Thoracic aorta (tissue), 2 donors: ENCODE measurements around the gene HPS1. TPM values are rescaled to one million over a fixed set of nuclear protein-coding genes. Genes with fewer than 3 reads are reported as not detected.
A peak's percentile ranks its signal among the peaks of the same experiment; 100 is the strongest.

Experiments used
- ATAC-seq: fragments of 150-250 bp; one replicate; pipeline ENCODE4 v1.8.0; 2017; ENCODE audit warnings: low read depth; ENCODE audit not compliant: insufficient number of reproducible peaks, low FRiP score
- DNase-seq: peaks from one replicate; pipeline ENCODE4 v3.0.0-alpha.2; 2020; ENCODE audit warnings: low spot score
- H3K27ac ChIP-seq, 2 donors: fragments of 200-600 bp; sonication (generic); 1 replicate in 1 of 2; 2 replicates in 1 of 2; pipeline ENCODE4 v1.5.1; 2016; ENCODE audit warnings: mild to moderate bottlenecking in 2 of 2, moderate library complexity in 2 of 2
- H3K27me3 ChIP-seq: fragments of 200-600 bp; sonication (generic); replicated peaks from 2 replicates; pipeline ENCODE4 v1.6.0; 2016; ENCODE audit warnings: mild to moderate bottlenecking; ENCODE audit not compliant: insufficient read depth
- H3K36me3 ChIP-seq: fragments of 200-600 bp; sonication (generic); one replicate; pipeline ENCODE4 v1.5.1; 2016
- H3K4me1 ChIP-seq, 2 donors: fragments of 200-600 bp; sonication (generic); 1 replicate in 1 of 2; 2 replicates in 1 of 2; pipeline versions ENCODE4 v1.5.1 to v1.6.0; 2016; ENCODE audit warnings: low read depth in 2 of 2, mild to moderate bottlenecking in 1 of 2; ENCODE audit not compliant: control insufficient read depth in 1 of 2
- H3K4me3 ChIP-seq: fragments of 200-600 bp; sonication (generic); 2 replicates; pipeline ENCODE4 v1.5.1; 2016; ENCODE audit warnings: mild to moderate bottlenecking
- H3K9me3 ChIP-seq: fragments of 200-600 bp; sonication (generic); 2 replicates; pipeline ENCODE4 v1.5.1; 2016
- total RNA-seq, 2 donors: library from RNA; depleted of rRNA; stranded (reverse); fragments of >200 nt; gene quantifications; one replicate each; pipeline versions ENCODE4 v1.1.0 to v1.2.3, GENCODE V29; 2016
- TF ChIP-seq, protein P1 (sequence below): fragments of 200-600 bp; sonication (generic); IDR thresholded peaks from one replicate; pipeline ENCODE4 v1.5.1; 2019; ENCODE audit warnings: antibody characterized with exemption

The HPS1 gene
- total RNA-seq, 2 donors from 2014 or later: 60.1 to 79.3 TPM

DNA sequence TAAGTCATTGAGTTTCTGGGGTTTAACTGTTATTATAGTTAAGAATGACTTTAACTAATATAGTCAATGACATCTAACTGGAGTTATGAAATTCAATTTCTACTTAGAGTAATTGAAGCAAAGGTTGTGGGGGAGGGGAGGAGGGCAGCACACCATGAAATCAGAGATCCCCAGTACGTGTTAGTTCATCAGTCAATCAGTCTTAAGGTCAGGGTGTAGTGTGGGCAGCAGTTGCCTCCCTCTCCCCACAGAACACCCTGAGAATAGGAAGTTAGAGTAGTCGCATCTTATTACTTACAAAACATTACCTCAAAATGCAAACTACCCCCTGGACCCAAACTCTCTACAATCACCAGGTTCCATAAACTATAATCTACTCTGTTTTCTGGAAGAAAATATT lies 7.0 kb upstream of the HPS1 start:
- ATAC-seq (no peak), DNase-seq (no peak)
- no peaks in the 10 kb centered on the region for H3K36me3 ChIP-seq
- TF ChIP-seq, protein P1, sequence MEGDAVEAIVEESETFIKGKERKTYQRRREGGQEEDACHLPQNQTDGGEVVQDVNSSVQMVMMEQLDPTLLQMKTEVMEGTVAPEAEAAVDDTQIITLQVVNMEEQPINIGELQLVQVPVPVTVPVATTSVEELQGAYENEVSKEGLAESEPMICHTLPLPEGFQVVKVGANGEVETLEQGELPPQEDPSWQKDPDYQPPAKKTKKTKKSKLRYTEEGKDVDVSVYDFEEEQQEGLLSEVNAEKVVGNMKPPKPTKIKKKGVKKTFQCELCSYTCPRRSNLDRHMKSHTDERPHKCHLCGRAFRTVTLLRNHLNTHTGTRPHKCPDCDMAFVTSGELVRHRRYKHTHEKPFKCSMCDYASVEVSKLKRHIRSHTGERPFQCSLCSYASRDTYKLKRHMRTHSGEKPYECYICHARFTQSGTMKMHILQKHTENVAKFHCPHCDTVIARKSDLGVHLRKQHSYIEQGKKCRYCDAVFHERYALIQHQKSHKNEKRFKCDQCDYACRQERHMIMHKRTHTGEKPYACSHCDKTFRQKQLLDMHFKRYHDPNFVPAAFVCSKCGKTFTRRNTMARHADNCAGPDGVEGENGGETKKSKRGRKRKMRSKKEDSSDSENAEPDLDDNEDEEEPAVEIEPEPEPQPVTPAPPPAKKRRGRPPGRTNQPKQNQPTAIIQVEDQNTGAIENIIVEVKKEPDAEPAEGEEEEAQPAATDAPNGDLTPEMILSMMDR: no peak
- H3K27ac ChIP-seq: no peak overlapping the region
- no peaks in the 10 kb centered on the region for H3K9me3 ChIP-seq
- H3K27me3 ChIP-seq: no peaks in the 10 kb centered on the region
- no peak overlapping the region for H3K4me3 ChIP-seq
- H3K4me1 ChIP-seq: no peaks in the 10 kb centered on the region

DNA sequence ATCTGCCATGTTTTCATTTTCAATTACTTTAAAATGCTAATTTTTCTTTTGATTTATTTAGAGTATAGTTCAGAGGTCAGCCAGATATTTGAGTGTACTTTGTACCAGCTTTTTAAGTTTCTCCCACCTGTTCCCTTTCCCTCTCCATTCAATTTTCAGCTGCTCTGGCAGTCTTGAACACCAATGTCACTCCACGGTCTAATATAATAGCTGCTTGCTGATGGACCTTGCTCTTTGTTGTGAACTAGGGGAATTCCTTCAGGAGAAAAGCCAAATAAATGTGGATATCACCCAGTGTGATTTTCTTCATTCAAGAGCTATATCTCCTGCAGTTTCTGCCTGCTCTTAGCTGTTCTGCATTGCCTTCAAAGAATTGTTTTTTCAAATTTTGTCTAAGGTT lies 3.9 kb upstream of the HPS1 start:
- Histone ChIP-seq H3K36me3 (no peaks in the 10 kb centered on the region), H3K9me3 (no peaks in the 10 kb centered on the region), H3K27me3 (no peaks in the 10 kb centered on the region), H3K4me3 (no peak overlapping the region), H3K27ac (no peak overlapping the region), H3K4me1 (peaks cover 2 to 6% of the 10 kb centered on the region in 2 donors)
- no peak for DNase-seq
- ATAC-seq: no peak
- TF ChIP-seq, protein P1: no peak

DNA sequence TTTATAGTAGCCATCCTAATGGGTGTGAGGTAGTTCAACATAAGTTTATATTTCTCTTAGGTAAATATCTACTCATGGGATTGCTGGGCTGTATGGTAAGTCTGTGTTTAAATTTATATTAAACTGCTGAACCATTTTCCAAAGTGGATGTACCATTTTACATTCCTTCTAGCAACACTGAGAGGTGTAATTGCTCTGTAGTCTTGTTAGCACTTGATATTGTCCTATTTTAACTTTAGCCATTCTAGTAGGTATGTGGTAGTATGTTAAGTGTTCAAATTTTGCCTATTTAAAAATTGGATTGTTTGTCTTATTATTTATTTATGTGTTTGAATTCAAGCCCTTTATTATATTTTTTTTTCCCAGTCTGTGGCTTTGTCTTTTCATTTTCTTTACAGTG lies 2.6 kb upstream of the HPS1 start:
- peaks cover 2 to 6% of the 10 kb centered on the region in 2 donors for H3K4me1 ChIP-seq
- H3K27ac ChIP-seq: no peak overlapping the region
- TF ChIP-seq, protein P1: no peak
- peaks cover 7% of the 10 kb centered on the region for H3K36me3 ChIP-seq
- no peaks in the 10 kb centered on the region for H3K27me3 ChIP-seq
- H3K9me3 ChIP-seq: no peaks in the 10 kb centered on the region
- no peak overlapping the region for H3K4me3 ChIP-seq
- DNase-seq (no peak), ATAC-seq (no peak)

DNA sequence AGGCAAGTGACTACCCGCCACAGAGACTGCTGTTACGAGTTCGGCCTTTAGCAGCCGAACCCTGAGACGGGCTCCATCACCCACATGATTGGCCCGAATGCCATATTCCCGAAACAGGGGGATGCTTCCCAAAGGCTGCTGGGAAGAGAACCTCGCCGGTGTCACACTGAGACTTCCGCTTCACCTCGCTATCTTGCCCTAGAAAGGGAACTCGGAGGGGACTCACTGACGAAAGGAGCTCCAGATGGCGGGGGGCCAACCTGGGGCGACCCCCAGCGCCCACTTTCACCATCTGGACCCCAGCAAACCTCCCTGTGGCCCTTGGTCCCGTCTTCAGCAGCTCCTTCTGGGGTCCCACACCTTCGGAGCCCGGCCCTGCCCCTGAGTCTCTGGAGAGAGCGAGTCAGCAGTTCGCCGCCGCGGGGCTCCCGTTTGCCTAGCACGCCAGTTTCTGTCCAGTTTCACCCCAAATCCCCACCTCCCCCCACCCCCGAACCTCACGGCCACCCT lies 529 bp downstream of the HPS1 start:
- peak overlapping the region; percentile 84 to 95 for H3K27ac ChIP-seq
- DNase-seq (no peak), ATAC-seq (peak; percentile 8)
- TF ChIP-seq, protein P1: no peak
- H3K36me3 ChIP-seq: peaks cover 10% of the 10 kb centered on the region
- no peaks in the 10 kb centered on the region for H3K27me3 ChIP-seq
- H3K9me3 ChIP-seq: no peaks in the 10 kb centered on the region
- H3K4me1 ChIP-seq: peaks cover 2 to 6% of the 10 kb centered on the region in 2 donors
- peak overlapping the region; percentile 86 for H3K4me3 ChIP-seq

DNA sequence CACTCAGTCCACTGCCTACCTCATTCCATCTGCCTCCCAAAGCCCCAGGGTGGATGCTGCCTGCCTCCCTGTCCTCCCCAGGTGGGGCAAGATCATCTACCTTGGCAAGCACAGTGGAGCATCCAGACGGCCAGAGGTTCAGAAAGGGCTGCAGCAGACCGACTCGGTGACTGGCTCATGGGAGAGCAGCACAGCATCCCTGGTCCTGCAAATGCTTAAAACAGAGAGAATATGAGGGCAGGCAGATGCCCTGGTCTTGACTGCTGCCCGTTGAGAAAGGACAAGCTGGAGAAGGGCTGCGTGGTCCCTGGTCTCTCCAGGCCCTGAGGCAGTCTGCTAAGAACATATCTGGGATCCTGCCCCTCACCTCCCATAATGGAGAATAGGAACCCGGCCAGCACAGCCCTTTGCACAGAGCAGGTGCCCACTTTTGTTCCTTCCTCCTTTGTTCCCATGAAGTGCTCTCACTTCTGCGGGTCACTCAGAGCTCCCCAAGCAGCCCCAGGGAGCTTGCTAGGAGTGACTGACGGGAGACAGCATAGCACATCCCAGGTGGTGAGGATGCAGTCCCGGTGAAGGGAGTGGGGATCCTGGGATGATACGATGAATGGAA lies 1.4 kb downstream of the HPS1 start:
- peaks cover 2 to 6% of the 10 kb centered on the region in 2 donors for H3K4me1 ChIP-seq
- TF ChIP-seq, protein P1: no peak
- peak overlapping the region in 1 of 2 donors; percentile 84 for H3K27ac ChIP-seq
- H3K9me3 ChIP-seq: no peaks in the 10 kb centered on the region
- H3K36me3 ChIP-seq: peaks cover 10% of the 10 kb centered on the region
- no peaks in the 10 kb centered on the region for H3K27me3 ChIP-seq
- no peak for DNase-seq
- peak overlapping the region; percentile 86 for H3K4me3 ChIP-seq
- ATAC-seq: no peak
